Suprapubic skin (tissue), 4 donors: Measurements from ENCODE around the gene S100A3. TPM values are rescaled to one million over a fixed set of nuclear protein-coding genes. Genes with fewer than 3 reads are reported as not detected.
"Not testable (repeated sequence)": the region's sequence is repeated elsewhere in the genome, so short reads cannot be mapped to it uniquely, and the experiment has no call there.

Experiments
- DNase-seq, 2 donors: peaks; one replicate each; pipeline ENCODE4 v3.0.0-alpha.2; 2019; ENCODE audit warnings: low spot score in 2 of 2
- H3K27ac ChIP-seq: fragments of 200-600 bp; sonication (generic); one replicate; pipeline ENCODE4 v1.5.1; 2019
- H3K27me3 ChIP-seq: fragments of 200-600 bp; sonication (generic); one replicate; pipeline ENCODE4 v1.5.1; 2019
- H3K36me3 ChIP-seq: fragments of 200-600 bp; sonication (generic); one replicate; pipeline ENCODE4 v1.5.1; 2019
- H3K4me1 ChIP-seq: fragments of 200-600 bp; sonication (generic); one replicate; pipeline ENCODE4 v1.5.1; 2019
- H3K4me3 ChIP-seq: fragments of 200-600 bp; sonication (generic); one replicate; pipeline ENCODE4 v1.5.1; 2019; ENCODE audit warnings: mild to moderate bottlenecking
- H3K9me3 ChIP-seq: fragments of 200-600 bp; sonication (generic); one replicate; pipeline ENCODE4 v1.5.1; 2019
- EP300 ChIP-seq: sonication (generic); formaldehyde crosslinking; IDR thresholded peaks from one replicate; pipeline ENCODE4 v1.6.1; 2017; ENCODE audit warnings: antibody characterized with exemption
- POLR2A ChIP-seq, 2 donors: fragments of 450-650 bp; IDR thresholded peaks; one replicate each; pipeline ENCODE4 v1.6.1; 2017; ENCODE audit warnings: antibody characterized with exemption in 2 of 2, mild to moderate bottlenecking in 2 of 2, moderate library complexity in 2 of 2
- POLR2AphosphoS5 ChIP-seq, 3 donors: sonication (generic); formaldehyde crosslinking; IDR thresholded peaks; one replicate each; pipeline ENCODE4 v1.6.1; 2017; ENCODE audit warnings: antibody characterized with exemption in 3 of 3
- WGBS: methylation state at CpG from one replicate; pipeline ENCODE4 v1.1.5; 2018; 5-methylcytosine and 5-hydroxymethylcytosine counted together
- total RNA-seq, 4 donors: library from RNA; depleted of rRNA; stranded (reverse); fragments of >200 nt; gene quantifications; one replicate each; pipeline ENCODE4 v1.1.0, GENCODE V29; 2016
- TF ChIP-seq, protein P1 (sequence below), 2 donors: fragments of 200-600 bp in 1 of 2; fragments of 450-650 bp in 1 of 2; sonication (generic) in 1 of 2; IDR thresholded peaks; one replicate each; pipeline ENCODE4 v1.5.1; 2016 to 2019; ENCODE audit warnings: antibody characterized with exemption in 2 of 2, mild to moderate bottlenecking in 1 of 2, moderate library complexity in 1 of 2

The S100A3 gene
- total RNA-seq, 4 donors from 2014 or later: 42.6 to 342 (median 88.0) TPM; not detected in 1

DNA sequence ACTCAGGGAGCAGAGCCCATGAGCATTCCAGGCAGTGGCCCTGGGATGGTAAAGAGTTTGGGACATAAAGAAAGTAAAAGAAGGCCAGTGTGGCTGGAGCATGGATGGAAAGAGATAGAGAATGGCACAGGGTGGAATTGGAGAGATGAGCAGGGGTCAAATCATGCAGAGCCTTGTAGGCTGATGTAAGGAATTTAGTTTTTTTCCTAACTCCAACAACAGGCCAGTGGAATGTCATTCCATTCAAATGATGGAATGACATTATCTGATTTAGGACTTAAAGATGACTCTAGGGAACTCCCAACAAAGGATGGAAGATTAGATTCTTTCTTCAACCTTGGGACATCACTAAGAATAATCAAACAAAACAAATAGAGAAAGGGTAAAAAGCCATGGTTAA, 29.4 kb upstream of the S100A3 start:
- Histone ChIP-seq H3K36me3 (no peaks in the 10 kb centered on the region), H3K27ac (no peak overlapping the region), H3K4me1 (peaks cover 11% of the 10 kb centered on the region), H3K4me3 (no peak overlapping the region), H3K9me3 (no peaks in the 10 kb centered on the region), H3K27me3 (no peaks in the 10 kb centered on the region)
- TF ChIP-seq, protein P1, sequence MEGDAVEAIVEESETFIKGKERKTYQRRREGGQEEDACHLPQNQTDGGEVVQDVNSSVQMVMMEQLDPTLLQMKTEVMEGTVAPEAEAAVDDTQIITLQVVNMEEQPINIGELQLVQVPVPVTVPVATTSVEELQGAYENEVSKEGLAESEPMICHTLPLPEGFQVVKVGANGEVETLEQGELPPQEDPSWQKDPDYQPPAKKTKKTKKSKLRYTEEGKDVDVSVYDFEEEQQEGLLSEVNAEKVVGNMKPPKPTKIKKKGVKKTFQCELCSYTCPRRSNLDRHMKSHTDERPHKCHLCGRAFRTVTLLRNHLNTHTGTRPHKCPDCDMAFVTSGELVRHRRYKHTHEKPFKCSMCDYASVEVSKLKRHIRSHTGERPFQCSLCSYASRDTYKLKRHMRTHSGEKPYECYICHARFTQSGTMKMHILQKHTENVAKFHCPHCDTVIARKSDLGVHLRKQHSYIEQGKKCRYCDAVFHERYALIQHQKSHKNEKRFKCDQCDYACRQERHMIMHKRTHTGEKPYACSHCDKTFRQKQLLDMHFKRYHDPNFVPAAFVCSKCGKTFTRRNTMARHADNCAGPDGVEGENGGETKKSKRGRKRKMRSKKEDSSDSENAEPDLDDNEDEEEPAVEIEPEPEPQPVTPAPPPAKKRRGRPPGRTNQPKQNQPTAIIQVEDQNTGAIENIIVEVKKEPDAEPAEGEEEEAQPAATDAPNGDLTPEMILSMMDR (IDR thresholded peaks at IDR 0.05): no peak
- TF ChIP-seq EP300 (no peak), POLR2A (IDR thresholded peaks at IDR 0.05) (no peak), POLR2AphosphoS5 (IDR thresholded peaks at IDR 0.05) (no peak)
- no peak for DNase-seq

DNA sequence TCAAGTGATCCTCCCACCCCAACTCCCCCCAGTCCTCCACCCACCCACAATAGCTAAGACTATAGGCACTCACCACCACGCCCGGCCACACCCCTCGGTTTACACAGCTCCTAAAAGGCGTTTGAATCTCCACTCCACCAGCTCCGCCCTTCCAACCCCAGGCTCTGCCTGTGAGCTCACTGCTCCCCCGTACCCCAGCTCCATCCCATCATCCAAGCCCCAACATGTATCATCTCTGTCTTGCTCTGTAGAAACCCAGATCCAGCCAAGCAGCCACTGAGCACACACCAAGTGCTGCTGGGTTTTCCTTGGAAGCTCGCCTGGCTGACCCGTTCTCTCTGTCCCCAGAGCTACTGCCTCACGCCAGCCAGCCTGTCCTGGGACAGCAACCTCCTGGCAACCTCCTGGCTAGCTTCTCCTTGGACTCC, 28.6 kb upstream of the S100A3 start:
- no peak for DNase-seq
- TF ChIP-seq POLR2AphosphoS5 (IDR thresholded peaks at IDR 0.05) (no peak), POLR2A (IDR thresholded peaks at IDR 0.05) (no peak), EP300 (no peak)
- TF ChIP-seq, protein P1 (IDR thresholded peaks at IDR 0.05): no peak
- WGBS: 52% methylated on average over 9 of the region's 9 CpGs

DNA sequence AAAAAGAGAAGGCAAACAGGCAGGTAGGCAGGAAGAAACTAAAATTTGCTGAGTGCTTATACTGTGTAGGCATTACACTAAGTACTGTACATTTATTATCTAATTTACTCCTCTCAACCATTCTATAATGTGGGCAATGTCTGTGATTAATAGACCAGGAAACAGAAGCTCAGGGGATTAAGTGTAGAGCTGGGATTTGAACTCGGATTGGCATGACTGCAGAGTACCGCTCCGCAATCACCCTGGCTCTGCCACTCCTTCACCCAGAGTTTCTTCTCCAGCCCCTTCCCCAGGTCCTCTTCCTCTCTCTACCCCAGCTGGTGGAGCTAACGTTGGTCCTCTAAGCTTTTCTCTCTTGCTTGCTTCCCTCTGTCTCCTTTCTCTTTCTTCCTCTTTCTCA, 28.1 kb upstream of the S100A3 start:
- Histone ChIP-seq H3K36me3 (no peaks in the 10 kb centered on the region), H3K4me3 (no peak overlapping the region), H3K4me1 (peaks cover 23% of the 10 kb centered on the region), H3K9me3 (no peaks in the 10 kb centered on the region), H3K27ac (no peak overlapping the region), H3K27me3 (no peaks in the 10 kb centered on the region)
- no peak for TF ChIP-seq EP300
- TF ChIP-seq POLR2A (IDR thresholded peaks at IDR 0.05): no peak
- TF ChIP-seq, protein P1 (IDR thresholded peaks at IDR 0.05): no peak
- TF ChIP-seq POLR2AphosphoS5 (IDR thresholded peaks at IDR 0.05): no peak
- DNase-seq: no peak
- 56% methylated on average over 4 of the region's 4 CpGs for WGBS

More for the DNA sequence above, 28.6 kb upstream of the S100A3 start:
- Histone ChIP-seq H3K4me3 (no peak overlapping the region), H3K27me3 (no peaks in the 10 kb centered on the region), H3K9me3 (no peaks in the 10 kb centered on the region), H3K36me3 (no peaks in the 10 kb centered on the region), H3K27ac (no peak overlapping the region), H3K4me1 (peaks cover 18% of the 10 kb centered on the region)

DNA sequence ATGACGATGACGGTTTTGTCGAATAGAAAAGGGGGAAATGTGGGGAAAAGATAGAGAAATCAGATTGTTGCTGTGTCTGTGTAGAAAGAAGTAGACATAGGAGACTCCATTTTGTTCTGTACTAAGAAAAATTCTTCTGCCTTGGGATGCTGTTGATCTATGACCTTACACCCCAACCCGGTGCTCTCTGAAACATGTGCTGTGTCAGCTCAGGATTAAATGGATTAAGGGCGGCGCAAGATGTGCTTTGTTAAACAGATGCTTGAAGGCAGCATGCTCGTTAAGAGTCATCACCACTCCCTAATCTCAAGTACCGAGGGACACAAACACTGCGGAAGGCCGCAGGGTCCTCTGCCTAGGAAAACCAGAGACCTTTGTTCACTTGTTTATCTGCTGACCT, 26.4 kb upstream of the S100A3 start:
- H3K9me3 ChIP-seq, H3K27ac ChIP-seq, H3K27me3 ChIP-seq, DNase-seq, H3K4me3 ChIP-seq, H3K36me3 ChIP-seq: not testable (repeated sequence)
- H3K4me1 ChIP-seq: peaks cover 27% of the 10 kb centered on the region
- WGBS: 92% methylated on average over 10 of the region's 10 CpGs

DNA sequence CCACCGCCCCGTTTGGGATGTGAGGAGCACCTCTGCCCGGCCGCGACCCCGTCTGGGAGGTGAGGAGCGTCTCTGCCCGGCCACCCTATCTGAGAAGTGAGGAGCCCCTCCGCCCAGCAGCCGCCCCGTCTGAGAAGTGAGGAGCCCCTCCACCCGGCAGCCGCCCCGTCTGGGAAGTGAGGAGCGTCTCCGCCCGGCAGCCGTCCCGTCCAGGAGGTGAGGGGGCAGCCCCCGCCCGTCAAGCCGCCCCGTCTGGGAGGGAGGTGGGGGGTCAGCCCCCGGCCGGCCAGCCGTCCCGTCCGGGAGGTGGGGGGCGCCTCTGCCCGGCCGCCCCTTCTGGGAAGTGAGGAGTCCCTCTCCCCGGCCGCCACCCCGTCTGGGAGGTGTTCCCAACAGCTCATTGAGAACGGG, 26.0 kb upstream of the S100A3 start:
- not testable (repeated sequence) for H3K27me3 ChIP-seq, H3K4me3 ChIP-seq, H3K9me3 ChIP-seq, DNase-seq, H3K36me3 ChIP-seq, H3K27ac ChIP-seq
- 94% methylated on average over 6 of the region's 35 CpGs for WGBS
- peaks cover 27% of the 10 kb centered on the region for H3K4me1 ChIP-seq

DNA sequence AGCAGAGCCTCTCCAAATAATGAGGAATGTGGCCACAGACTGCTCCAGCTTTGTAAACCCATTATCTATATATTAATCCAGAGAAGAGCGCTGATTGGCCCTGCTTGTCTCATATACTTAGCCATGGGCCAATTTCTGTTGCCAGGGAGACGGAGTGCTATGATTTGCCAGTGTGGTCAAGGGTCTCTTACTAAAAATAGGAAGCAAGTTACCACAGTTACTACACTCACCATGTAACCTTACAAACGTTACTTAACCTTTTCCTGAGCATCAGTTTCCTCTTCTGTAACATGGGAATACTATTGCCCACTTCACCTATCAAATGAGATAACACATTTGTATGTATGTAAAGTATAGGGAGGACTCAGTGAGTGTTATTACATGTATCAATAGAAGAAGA, 24.3 kb upstream of the S100A3 start:
- Histone ChIP-seq H3K27ac (peak overlapping the region; percentile 64), H3K9me3 (no peaks in the 10 kb centered on the region), H3K4me3 (no peak overlapping the region), H3K4me1 (peaks cover 34% of the 10 kb centered on the region), H3K36me3 (no peaks in the 10 kb centered on the region), H3K27me3 (no peaks in the 10 kb centered on the region)
- 83% methylated on average over 3 of the region's 3 CpGs for WGBS
- TF ChIP-seq POLR2AphosphoS5 (IDR thresholded peaks at IDR 0.05) (no peak), POLR2A (IDR thresholded peaks at IDR 0.05) (no peak), EP300 (no peak)
- TF ChIP-seq, protein P1 (IDR thresholded peaks at IDR 0.05): no peak
- no peak for DNase-seq
